T follicular helper cell (primary cell): ENCODE measurements around the gene PTK7.
"Not testable (repeated sequence)": the region's sequence is repeated elsewhere in the genome, so short reads cannot be mapped to it uniquely, and the experiment has no call there.

Source experiments
- DNase-seq: peaks from one replicate; pipeline ENCODE4 v3.0.0-alpha.2; 2020; ENCODE audit warnings: low read depth

Gene PTK7

DNA sequence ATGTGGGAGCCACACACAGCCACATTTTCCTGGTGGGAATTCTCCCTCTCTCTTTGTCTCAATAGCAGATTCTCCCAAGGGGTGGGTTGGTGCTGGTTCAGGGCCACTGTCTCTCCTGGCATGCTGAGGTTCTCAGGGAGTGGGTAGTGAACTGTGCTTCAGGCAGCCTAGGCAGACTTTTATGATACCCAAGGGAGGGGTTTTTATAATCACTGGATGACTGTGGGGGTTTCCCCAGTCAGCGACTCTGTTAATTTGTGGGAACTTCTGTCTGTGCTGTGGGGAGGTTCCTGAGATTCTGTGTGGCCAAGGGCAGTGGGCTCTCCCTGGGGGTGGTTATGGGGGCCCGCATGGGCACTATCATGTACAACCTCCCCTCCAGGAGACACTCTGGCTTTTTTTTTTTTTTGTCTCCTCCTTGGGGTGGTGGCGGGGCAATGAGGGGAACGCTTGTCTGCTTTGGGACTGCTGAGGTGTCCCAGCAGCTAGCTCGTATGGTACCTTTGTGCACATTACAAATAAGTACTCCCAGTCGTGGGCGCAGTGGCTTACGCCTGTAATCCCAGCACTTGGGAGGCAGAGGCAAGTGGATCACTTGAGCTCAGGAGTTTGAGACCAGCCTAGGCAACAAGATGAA is 10.0 kb downstream of the PTK7 start:
- no peak for DNase-seq

DNA sequence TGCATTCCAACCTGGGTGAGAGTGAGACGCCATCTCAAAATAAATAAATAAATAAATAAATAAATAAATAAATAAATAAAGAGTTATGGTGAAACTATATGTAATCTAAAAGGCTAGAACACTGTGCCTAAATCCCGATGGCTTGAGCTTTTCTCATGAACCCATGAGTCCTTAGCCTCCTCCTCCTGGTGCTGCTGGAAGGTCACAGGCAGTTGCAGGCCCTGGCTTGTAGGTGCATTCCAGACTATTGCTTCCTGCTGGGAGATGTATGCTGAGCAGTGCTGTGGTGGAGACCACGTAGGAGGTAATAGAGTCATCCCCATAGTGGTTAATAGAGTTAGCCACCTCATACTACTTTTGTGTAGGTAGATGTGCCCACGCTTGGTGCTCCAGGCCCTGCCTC is 12.5 kb downstream of the PTK7 start:
- DNase-seq: no peak

DNA sequence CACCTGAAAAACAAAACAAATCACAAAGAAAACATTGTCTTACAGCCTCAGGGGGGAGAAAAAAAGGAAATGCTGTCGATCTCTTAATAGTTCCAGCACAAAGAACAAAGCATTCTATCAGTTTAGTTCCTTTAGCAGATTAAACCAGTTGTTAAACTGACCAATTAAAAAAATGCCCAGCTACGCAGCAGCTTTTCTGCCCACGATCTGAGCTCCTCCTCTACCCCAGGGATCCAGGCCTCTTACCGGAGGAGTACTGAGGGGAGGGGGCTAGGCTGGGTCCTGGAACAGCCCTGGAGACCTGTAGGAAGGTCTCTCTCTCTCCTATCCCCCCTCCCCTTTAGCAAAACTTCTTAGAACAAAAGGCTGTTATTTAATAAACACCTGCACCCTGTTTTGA is 13.4 kb downstream of the PTK7 start:
- DNase-seq: no peak

DNA sequence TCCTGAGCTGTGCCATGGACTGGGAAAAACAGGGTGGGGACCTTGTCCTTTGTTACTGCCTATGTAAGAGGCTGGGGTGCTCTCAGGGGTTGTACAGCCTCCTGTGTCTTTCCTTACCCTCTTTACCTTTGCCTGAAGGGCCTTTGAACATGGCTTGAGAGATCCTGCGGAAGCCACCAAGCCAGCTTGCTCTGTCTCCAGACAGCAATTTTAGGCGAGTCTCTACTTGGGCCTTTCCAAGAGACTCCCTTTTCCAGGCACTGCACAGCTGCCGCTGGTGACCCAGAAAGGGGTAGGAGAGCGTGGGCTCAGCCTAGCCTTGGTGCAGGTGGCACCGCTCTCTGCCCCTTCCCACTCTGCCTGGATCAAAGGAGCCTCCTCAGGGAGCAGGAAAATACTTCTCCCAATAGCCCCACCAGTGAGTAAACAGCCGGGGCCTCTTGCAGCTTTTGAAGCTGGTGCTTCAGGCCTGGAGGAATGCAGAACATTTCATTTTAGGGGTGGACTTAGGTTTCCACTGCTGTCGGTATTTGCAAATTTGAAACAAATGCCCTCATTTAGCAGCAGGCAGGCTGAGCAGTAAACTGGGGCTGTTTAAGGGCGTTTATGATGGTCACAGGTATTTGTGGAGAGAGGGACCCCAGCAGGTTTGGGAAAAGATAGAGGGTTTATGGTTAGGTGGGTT is 13.9 kb downstream of the PTK7 start:
- DNase-seq: no peak

DNA sequence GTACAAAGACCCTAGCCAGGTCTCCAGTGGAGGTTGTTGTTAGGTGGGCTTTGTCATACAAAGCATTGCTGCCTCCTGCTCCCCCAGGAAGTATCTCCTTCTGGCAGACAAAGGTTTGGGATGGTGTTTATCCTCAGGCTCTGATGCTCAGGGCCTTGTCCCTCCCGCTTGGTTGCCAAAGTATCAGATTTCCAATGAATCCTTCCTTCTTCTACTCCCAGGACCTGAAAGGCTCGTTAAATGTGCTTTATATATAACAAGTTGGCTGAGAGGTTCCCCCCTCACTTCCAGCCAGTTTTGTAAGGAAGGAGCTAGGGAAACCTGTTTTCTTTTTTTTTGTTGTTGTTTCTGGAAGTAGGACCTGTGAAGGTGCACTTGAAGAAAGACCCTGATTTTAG is 14.4 kb downstream of the PTK7 start:
- no peak for DNase-seq

DNA sequence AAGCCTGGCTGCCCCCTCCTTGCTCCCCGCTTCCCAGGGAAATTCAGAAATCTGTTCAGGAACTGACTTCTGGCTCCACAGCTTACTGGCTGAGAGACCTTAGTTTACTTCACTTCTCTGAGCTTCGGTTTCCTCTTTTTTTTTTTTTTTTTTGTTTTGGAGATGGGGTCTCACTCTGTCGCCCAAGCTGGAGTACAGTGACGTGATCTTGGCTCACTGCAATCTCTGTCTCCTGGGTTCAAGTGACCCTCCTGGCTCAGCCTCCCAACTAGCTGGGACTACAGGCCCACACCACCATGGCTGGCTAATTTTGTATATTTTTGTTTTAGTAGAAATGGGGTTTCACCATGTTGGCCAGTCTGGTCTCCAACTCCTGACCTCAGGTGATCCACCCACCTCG is 14.9 kb downstream of the PTK7 start:
- no peak for DNase-seq

DNA sequence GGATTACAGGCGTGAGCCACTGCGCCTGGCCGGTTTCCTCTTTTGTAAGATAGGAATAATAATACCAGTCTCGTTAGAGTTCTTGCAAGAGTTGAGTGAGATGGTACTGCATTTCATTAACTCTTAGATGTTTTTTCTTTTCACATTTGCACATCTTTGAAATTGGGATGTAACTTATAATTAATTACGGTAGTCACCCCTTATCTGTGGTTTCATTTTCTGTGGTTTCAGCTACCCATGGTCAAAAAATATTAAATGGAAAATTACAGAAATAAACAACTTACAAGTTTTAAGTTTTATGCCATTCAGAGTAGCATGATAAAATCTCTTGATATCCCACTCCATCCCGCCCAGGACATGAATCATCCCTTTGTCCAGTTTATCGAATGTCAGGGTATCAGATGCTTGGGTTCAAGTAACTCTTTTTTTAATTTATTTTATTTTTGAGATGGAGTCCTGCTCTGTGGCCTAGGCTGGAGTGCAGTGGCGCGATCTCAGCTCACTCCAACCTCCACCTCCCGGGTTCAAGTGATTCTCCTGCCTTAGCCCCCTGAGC is 15.4 kb downstream of the PTK7 start:
- no peak for DNase-seq

DNA sequence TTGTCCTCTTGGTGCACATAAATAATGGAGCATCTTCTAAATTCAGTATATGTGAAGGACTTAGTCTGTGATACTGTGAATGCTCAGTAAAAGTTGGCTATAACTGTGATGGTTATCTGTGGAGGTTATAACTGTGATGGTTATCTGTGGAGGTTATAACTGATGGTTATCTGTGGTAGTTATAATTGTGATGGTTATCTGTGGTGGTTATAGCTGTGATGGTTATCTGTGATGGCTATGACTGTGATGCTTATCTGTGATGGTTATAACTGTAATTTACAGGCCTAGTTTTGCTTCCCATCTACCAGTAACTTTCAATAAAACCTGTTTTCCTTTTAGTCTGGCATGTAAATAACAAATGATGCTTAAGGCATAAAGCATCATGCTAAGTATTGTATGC is 16.5 kb downstream of the PTK7 start:
- no peak for DNase-seq

DNA sequence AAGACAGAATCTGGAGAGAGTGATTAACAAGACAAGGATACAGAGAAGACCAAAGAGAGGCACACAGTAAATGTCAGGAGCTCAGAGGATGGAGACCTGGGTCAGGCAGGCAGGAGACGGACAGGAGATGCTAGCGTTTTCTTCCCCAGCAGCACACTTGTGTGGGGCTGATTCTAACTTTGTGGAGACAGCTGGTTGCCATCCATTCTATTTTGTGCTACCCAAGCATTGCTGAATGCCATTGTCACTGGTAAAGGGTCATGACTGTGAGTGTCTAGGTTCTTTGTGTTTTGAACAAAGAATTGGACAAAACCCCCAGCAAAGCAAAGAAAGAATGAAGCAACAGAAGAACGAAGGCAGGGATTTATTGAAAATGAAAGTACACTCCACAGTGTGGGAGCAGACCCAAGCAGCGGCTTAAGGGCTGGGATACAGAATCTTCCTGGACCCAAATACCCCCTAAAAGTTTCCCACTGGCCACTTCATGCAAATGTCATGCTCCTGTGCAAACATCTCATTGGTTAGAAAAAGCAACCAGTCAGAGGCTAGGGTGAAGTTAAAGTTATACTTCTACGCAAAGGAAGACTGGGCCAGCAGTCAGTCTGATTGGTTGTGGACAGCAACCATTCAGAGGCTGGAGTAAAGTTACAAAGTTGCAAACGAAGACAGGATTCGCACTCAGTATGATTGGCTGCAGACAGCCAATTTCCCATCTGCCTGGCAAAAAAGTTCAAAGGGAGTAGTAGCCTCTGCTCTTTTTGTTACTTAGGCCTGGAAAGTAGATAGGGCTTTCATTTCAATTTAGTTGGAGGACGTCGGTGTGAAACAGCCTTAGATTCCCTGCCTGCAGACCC is 17.5 kb downstream of the PTK7 start:
- DNase-seq: no peak

DNA sequence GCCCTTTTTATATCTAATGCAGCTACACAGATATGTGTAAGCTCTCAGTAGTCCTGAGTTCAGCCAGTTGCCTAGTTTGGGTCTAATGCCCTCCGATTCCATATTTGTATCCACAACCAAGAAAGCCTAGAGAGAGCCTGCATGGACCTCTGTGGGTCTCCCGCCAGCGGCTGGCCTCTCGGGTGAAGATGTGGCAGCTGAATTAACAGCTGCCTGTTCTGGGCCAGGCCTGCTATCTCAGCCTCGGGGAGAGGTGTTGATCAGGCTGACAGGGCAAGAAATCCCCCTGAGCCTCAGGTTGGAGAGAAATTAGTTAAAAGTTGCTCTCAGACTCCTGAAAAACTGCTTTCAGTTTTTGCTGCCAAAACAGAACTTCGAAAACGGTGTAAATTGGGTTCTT is 19.8 kb downstream of the PTK7 start:
- no peak for DNase-seq

DNA sequence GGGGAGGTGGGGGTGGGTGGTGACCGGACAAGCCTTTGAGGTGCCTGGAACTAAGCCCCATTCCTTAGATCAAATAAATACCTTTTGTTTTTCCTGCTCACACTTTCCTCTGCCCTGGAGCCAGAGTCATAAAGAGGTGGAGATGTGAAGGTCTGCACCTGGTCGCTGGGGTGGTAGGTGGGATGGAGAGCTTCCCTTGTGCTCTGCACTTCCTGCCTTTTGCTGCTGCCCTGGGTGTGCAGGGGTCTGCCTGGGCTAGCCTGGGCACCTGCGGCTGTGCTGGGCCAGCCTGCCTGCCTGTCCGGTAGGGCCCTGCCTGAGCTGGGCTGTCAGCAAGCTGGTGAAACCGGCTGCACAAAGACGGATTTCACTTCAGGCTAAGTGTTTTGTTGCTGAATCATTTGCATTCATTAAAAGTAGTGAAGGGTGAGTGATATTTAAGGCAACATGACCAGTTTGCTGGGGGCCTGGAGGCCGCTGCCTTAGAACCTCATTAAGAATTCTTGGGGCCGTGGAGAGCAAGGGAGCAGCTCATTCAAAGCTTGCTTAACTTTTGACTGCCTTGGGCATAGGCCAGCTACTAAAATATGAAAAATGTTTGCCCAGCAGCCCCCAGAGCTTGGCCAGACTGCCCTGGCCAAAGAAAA is 20.5 kb downstream of the PTK7 start:
- no peak for DNase-seq

DNA sequence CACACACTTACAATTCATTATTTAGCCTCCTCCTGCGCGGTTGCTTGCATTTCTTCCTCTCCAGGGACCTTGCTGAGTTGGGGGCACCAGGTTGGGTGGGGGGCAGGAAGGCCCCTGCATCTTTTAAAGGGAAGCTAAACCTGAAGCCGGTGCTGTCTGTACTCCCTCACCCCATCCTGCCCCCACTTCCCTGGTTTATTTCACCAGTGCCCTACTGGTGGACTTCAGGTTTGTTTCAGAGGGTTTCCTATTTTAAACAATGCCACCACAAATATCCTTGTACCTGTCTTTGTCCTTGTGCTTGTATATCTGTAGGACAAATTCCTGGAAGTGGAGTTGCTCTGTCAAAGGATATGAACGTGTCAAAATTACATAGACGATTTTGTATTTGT is 21.0 kb downstream of the PTK7 start:
- DNase-seq: no peak

DNA sequence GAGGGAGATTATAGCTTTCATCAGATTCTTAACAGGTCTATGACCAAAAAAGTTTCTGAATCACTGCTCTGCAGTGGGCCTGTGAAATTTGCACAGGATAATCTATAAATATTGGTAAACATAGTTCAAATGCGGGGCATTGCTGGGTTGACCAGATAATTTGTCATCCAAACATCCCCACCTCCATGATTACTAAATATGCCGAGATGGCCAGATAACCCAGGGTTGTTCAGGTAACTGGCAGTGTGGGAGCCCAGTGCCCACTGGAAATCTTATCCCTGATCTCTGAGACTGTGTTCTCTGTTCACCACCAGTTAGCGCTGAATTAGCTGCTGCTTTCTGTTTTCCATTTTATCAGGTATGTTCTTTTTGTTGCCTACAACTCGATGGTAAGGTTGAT is 21.4 kb downstream of the PTK7 start:
- no peak for DNase-seq

DNA sequence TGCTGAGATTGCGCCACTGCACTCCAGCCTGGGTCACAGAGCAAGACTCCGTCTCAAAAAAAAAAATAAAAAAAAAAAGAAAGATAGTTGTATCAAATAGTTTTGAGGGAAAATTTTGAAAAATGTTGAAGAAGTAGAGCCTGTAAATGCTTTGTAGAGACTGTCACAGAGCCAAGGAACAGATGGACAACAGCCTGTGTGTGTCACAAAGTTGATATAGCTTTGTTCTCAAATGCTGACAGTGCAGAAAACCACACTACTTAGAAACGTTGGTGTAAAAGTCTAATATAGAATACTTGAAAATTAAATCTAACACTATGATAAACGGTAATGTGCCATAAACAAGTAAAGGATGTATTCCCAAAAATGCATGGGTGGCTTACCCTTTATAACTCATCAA is 25.4 kb downstream of the PTK7 start:
- DNase-seq: no peak

DNA sequence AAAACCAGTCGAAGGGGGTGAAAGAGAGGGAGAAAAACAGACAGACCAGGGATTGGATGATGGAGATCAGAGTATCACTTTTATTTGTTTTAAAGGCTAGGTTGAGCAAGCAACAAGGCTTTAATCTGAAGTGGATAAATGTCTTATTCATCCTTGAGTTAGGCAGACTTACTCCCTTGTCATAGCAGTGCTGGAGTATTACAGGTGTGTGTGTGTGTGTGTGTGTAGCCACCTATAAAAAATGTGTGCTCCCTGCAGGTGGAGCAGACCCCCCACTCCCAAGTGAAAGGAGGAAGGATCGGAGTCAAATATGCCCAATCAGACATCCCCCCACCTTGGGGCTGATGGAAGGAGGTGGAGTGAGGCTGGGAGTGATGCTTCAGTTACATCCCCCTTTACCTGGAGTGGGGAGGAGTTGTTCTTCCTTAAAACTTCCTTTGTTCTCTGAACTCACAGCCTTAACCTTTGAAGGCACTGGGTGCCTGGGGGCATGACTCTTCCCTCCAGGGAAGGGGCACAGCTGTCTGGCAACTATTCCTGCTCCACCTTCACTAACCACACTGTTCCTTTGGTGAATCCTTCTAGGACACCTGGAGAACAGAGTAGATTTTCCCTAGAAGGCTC is 27.3 kb downstream of the PTK7 start:
- DNase-seq: no peak

DNA sequence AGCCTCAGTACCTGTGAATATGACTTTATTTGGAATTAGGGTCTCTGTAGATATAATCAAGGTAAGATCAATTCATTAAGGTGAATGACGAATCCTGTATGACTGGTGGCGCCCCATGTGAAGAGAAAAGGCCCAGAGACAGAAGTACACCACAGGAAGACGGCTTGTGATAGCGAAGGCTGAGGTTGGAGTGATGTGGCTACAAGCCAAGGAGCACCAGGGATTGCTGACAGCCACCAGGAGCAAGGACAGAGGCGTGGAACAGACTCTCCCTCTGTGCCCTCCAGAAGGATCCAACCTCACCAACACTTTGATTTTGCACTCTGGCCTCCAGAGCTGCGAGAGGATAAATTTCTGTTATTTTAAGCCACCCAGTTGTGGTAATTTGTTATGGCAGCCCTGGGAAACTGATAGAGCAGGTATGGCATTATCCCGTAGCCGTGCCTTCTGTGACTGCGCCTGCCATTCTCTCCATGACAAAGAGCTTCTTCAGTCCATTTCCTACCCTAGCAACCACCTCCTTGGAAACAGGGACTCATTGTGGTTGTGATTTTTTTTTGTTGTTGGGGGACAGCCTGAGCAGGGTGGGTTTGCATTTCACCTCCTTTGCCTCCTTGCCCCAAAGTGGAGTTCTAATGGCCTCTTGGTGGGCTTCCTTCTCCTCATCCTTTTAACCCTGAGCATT is 29.6 kb downstream of the PTK7 start:
- DNase-seq: no peak

DNA sequence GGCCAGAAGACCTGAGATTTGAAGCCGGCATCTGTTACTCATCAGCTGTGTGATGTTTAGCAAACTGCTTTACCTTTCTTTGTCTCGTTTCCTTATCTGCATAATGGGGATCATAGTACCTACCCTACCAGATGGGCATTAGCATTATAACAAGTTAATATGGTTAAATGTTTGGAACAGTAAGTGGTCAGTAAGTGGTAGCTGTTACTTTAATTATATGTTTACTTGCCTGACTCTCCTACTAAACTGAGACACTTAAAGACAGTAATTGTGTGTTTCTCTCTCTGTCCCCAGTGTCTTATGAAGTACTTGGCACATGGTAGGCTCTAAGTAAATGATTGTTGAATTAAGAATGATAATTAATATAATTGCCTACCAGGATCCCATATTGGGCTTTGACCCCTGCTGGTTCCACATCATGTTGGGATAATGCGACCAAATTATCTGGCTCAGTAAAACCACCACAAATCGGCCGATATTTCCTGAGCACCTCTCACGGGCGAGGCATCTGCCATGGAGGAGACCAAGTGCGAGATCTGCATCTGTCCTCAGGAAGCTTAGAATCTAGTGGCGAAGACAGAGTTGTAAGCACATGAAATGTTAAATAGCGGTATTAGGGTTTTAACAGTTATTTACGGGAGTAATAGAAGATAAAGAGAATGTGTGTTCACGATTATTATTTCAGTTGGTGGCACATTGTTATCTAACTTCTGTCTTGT is 31.4 kb downstream of the PTK7 start:
- no peak for DNase-seq

DNA sequence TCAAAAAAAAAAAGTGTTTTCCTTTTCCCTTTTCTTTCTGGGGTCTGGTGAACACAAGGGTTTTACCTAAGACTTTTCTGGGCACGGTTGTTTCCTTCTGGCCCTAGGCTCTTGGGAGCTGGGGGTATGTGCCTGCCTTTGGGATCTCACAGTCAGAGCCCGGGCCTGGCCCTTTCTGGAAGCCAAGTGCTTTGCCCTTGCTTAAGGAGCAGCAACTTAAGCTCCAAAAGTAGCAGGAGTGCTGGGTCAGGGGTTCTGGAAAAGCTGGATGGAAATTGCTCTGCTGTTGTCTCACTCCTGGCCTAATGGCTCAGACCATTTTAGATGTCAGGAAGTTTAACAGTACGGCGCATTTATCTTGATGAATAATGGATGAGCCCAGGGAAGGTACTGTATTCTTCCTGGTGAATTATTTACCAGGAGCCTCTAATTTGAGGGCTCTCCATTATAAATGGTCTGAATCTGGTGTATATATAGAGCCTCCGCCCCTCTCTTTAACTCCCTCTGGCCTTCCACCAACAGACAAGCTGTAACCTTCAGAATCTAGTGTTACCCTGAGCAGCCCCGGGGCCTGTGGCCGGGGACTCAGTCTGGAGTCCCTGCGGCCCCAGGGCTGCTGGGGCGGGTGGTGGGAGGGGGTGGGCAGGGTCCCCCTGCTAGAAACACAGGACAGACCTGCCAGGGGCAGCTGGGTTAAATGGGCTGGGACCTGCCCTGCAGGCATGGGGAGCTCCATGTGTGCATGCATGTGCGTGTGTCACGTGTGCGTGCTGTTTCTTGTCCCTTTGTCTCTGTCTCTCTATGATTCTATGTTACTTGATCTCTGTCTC is 37.5 kb downstream of the PTK7 start:
- no peak for DNase-seq

DNA sequence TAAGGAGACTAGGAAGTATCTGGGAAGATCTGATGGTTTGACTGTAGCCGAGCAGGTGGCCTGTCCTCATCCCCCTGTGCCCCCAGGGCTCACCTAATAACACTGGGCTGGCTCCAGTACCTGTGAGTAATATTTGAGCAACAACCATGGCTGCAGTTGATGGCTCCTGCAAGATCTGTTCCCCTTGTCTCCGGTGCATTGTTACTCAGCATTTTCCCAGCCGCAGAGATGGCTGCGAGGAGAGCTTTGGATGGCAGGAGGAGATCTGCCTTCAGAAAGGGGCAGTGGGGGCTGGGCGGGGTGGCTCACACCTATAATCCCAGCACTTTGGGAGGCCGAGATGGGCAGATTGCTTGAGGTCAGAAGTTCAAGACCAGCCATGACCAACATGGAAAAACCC is 39.3 kb downstream of the PTK7 start:
- DNase-seq: no peak

DNA sequence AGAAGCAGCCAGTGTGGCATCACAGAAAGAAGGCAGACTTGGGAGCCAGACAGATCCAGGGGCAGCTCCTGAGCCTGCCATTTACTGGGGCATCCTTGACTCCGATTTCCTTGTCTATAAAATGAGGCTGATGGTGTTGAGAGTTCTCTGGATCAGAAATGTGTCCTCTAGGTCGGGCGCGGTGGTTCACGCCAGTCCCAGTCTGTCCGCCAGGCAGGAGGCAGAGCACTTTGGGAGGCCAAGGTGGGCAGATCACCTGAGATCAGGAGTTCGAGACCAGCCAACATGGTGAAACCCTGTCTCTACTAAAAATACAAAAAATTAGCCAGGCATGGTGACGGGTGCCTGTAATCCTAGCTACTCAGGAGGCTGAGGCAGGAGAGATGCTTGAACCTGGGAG is 41.4 kb downstream of the PTK7 start:
- not testable (repeated sequence) for DNase-seq
